SK-N-SH (cell line): ENCODE data around the gene LTB4R2. TPM values are rescaled to one million over a fixed set of nuclear protein-coding genes. Genes with fewer than 3 reads are reported as not detected.

Experiments
- CTCF ChIA-PET: fragments of 300-600, 350-600 bp; formaldehyde crosslinking; extraction: SDS; loops from one replicate; lab custom pipeline; 2021; lab: Yijun Ruan, JAX
- POLR2A ChIA-PET: fragments of 350-600 bp; sonication (Branson Sonifier 250); formaldehyde crosslinking; extraction: SDS; loops from one replicate; lab custom pipeline; 2020; ENCODE audit warnings: antibody characterized with exemption, inconsistent platforms; lab: Yijun Ruan, JAX
- DNase-seq: peaks from one replicate; pipeline ENCODE4 v3.0.0; 2012
- H2AFZ ChIP-seq: fragments of 200-600 bp; sonication (generic); 2 replicates; pipeline ENCODE4 v1.8.1; 2016; ENCODE audit warnings: antibody characterized with exemption, mild to moderate bottlenecking, low read depth
- H3F3A ChIP-seq: fragments of 200-600 bp; sonication (generic); replicated peaks from 2 replicates; pipeline ENCODE3; 2016; ENCODE audit warnings: antibody characterized with exemption, mild to moderate bottlenecking; ENCODE audit not compliant: insufficient read depth
- H3K27ac ChIP-seq, 2 experiments: fragments of 200-500 bp in 1 of 2; fragments of 200-600 bp in 1 of 2; sonication (Bioruptor generic) in 1 of 2; sonication (generic), shearing (Covaris generic) in 1 of 2; 2 replicates each; pipeline versions ENCODE4 v1.5.1 to v1.6.1; 2014 to 2016; ENCODE audit warnings: low read depth in 2 of 2, inconsistent platforms in 1 of 2, low read length in 1 of 2, mild to moderate bottlenecking in 1 of 2, mixed read lengths in 1 of 2
- H3K27me3 ChIP-seq: fragments of 200-600 bp; sonication (generic), shearing (Covaris generic); 2 replicates; pipeline ENCODE4 v1.6.1; 2016; ENCODE audit warnings: mixed run types; ENCODE audit not compliant: insufficient read depth
- H3K36me3 ChIP-seq, 2 experiments: fragments of 200-500 bp in 1 of 2; fragments of 200-600 bp in 1 of 2; sonication (Bioruptor generic) in 1 of 2; sonication (generic) in 1 of 2; replicated peaks in 1 of 2; 2 replicates each; pipeline versions ENCODE3 to v1.5.1; 2014 to 2016; ENCODE audit warnings: low read length in 1 of 2, mild to moderate bottlenecking in 1 of 2; ENCODE audit not compliant: insufficient read depth in 2 of 2, control insufficient read depth in 1 of 2
- H3K4me1 ChIP-seq, 2 experiments: fragments of 200-500 bp in 1 of 2; fragments of 200-600 bp in 1 of 2; sonication (Bioruptor generic) in 1 of 2; sonication (generic), shearing (Covaris generic) in 1 of 2; 2 replicates each; pipeline versions ENCODE4 v1.5.1 to v1.6.1; 2014 to 2016; ENCODE audit warnings: low read depth in 1 of 2, low read length in 1 of 2, mixed run types in 1 of 2; ENCODE audit not compliant: insufficient read depth in 2 of 2, control insufficient read depth in 1 of 2
- H3K4me2 ChIP-seq: fragments of 200-600 bp; sonication (generic), shearing (Covaris generic); 2 replicates; pipeline ENCODE4 v1.6.1; 2017; ENCODE audit warnings: mixed run types
- H3K4me3 ChIP-seq, 2 experiments: fragments of 200-500 bp in 1 of 2; fragments of 200-600 bp in 1 of 2; sonication (Bioruptor generic) in 1 of 2; sonication (generic), shearing (Covaris generic) in 1 of 2; 2 replicates each; pipeline versions ENCODE4 v1.5.1 to v1.8.1; 2014 to 2016; ENCODE audit warnings: low read depth in 2 of 2, inconsistent platforms in 1 of 2, low read length in 1 of 2, mild to moderate bottlenecking in 1 of 2, mixed read lengths in 1 of 2, moderate library complexity in 1 of 2
- H3K79me2 ChIP-seq: fragments of 200-600 bp; sonication (generic); 2 replicates; pipeline ENCODE4 v1.8.1; 2017; ENCODE audit warnings: mild to moderate bottlenecking; ENCODE audit not compliant: insufficient read depth
- H3K9ac ChIP-seq: fragments of 200-600 bp; sonication (generic); 2 replicates; pipeline ENCODE4 v1.6.1; 2017; ENCODE audit warnings: mixed run types
- H3K9me2 ChIP-seq: fragments of 200-600 bp; sonication (generic); 2 replicates; pipeline ENCODE4 v1.6.1; 2017; ENCODE audit warnings: mixed run types
- H3K9me3 ChIP-seq: fragments of 200-600 bp; sonication (generic); 2 replicates; pipeline ENCODE4 v1.6.1; 2017; ENCODE audit warnings: mixed run types, mild to moderate bottlenecking, moderate library complexity
- H4K20me1 ChIP-seq: fragments of 200-600 bp; sonication (generic); 2 replicates; pipeline ENCODE4 v1.6.1; 2017; ENCODE audit warnings: mild to moderate bottlenecking, mixed run types; ENCODE audit not compliant: insufficient read depth
- CHD2 ChIP-seq: fragments of 150-350 bp; IDR thresholded peaks from 2 replicates; pipeline ENCODE4 v1.6.1; 2018; ENCODE audit warnings: low read length; ENCODE audit not compliant: partially characterized antibody
- EP300 ChIP-seq, 2 experiments: IDR thresholded peaks; 2 replicates each; pipeline versions ENCODE4 v1.4.0 to v1.6.1; 2012; ENCODE audit warnings: borderline replicate concordance in 1 of 2, low read depth in 1 of 2, low read length in 1 of 2
- FOSL2 ChIP-seq: IDR thresholded peaks from 2 replicates; pipeline ENCODE4 v1.4.0; 2012; ENCODE audit warnings: low read depth, mild to moderate bottlenecking, moderate library complexity, borderline replicate concordance
- JUND ChIP-seq: IDR thresholded peaks from 2 replicates; pipeline ENCODE4 v1.4.0; 2012
- MEF2A ChIP-seq: IDR thresholded peaks from 2 replicates; pipeline ENCODE4 v1.4.0; 2012; ENCODE audit warnings: low read depth, borderline replicate concordance
- NFIC ChIP-seq: IDR thresholded peaks from 2 replicates; pipeline ENCODE4 v1.4.0; 2012; ENCODE audit warnings: borderline replicate concordance
- PBX3 ChIP-seq: IDR thresholded peaks from 2 replicates; pipeline ENCODE4; 2012
- POLR2AphosphoS5 ChIP-seq: IDR thresholded peaks from 2 replicates; pipeline ENCODE4 v1.6.1; 2012; ENCODE audit warnings: low read depth, low read length
- RFX5 ChIP-seq: IDR thresholded peaks from 2 replicates; pipeline ENCODE4 v1.6.1; 2012; ENCODE audit warnings: mild to moderate bottlenecking, improper control_type of control experiment, low read length
- RXRA ChIP-seq: IDR thresholded peaks from 2 replicates; pipeline ENCODE4 v1.4.0; 2012; ENCODE audit warnings: low read depth, mild to moderate bottlenecking, borderline replicate concordance
- SIN3A ChIP-seq: IDR thresholded peaks from 2 replicates; pipeline ENCODE4 v1.6.1; 2012; ENCODE audit warnings: low read depth, mild to moderate bottlenecking, low read length, moderate library complexity, borderline replicate concordance
- TCF12 ChIP-seq: IDR thresholded peaks from 2 replicates; pipeline ENCODE4 v1.4.0; 2012
- TEAD4 ChIP-seq: IDR thresholded peaks from 2 replicates; pipeline ENCODE4 v1.4.0; 2012; ENCODE audit warnings: mild to moderate bottlenecking, borderline replicate concordance; ENCODE audit not compliant: insufficient read depth
- YY1 ChIP-seq: IDR thresholded peaks from 2 replicates; pipeline ENCODE4 v1.4.0; 2012; ENCODE audit warnings: low read depth, mild to moderate bottlenecking
- WGBS: methylation state at CpG from one replicate; pipeline ENCODE4 v1.1.6; 2017; ENCODE audit warnings: low lambda C conversion rate; 5-methylcytosine and 5-hydroxymethylcytosine counted together
- polyA plus RNA-seq, 3 experiments: library from polyadenylated mRNA; depleted of rRNA; stranded (reverse); fragments of >200 nt; gene quantifications; 2 replicates each; pipeline ENCODE4 v1.2.3, GENCODE V29; 2012
- TF ChIP-seq, protein P1 (sequence below): fragments of 150-350 bp; IDR thresholded peaks from 2 replicates; pipeline ENCODE4 v1.6.1; 2017; ENCODE audit warnings: antibody characterized with exemption, low read length, low read depth, borderline replicate concordance
- TF ChIP-seq, protein P2 (sequence below): IDR thresholded peaks from 2 replicates; pipeline ENCODE4 v1.6.1; 2012; ENCODE audit warnings: mild to moderate bottlenecking, low read depth, low read length, moderate library complexity
- TF ChIP-seq, protein P3 (sequence below): IDR thresholded peaks from 2 replicates; pipeline ENCODE4 v1.4.0; 2012; ENCODE audit warnings: low read depth, borderline replicate concordance

The LTB4R2 gene
- polyA plus RNA-seq, 1 of the 3 experiments (the other 2 are of a cell fraction): 8.2 TPM

DNA sequence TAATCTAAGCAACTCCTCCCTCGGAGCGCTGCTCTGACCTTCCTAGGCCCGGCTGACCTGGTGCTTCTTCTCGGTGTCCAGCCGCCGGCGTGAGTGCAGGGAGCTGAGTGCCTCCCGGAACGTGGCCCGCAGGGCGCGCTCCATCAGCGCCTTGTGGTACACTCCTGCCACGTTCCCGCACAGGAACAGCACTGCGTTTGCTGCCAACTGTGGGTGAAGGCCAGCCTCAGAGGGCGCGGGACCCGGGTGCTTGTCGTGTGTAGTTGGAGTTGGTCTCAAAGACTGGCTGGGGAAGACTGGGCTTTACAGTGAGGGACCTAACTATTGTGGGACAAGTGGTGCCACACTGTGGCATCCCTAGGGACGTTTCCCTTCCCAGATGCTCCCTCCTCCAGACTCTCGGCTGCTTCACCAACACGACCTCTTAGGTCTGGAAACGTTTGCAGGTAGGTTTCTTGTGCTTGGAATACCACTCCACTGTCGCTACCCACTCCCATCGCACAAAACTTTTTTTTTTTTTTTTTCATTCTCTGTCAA is 21.9 kb downstream of the LTB4R2 start:
- Histone ChIP-seq H3K4me2 (no peak overlapping the region), H3K9me3 (no peaks in the 10 kb centered on the region), H3K4me3 (no peak overlapping the region; a peak in 1 of 4 replicates), H3K27me3 (peaks cover 30% of the 10 kb centered on the region), H3K36me3 (no peaks in the 10 kb centered on the region), H3K4me1 (peaks cover 0 to 21% of the 10 kb centered on the region in 2 experiments; a peak in 1 of 4 replicates), H3K9ac (no peak overlapping the region)
- no peak for DNase-seq
- TF ChIP-seq, protein P1, sequence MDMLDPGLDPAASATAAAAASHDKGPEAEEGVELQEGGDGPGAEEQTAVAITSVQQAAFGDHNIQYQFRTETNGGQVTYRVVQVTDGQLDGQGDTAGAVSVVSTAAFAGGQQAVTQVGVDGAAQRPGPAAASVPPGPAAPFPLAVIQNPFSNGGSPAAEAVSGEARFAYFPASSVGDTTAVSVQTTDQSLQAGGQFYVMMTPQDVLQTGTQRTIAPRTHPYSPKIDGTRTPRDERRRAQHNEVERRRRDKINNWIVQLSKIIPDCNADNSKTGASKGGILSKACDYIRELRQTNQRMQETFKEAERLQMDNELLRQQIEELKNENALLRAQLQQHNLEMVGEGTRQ: no peak
- TF ChIP-seq FOSL2 (no peak), CHD2 (no peak), NFIC (no peak), POLR2AphosphoS5 (no peak), RFX5 (no peak), RXRA (no peak), TEAD4 (no peak), MEF2A (no peak), PBX3 (no peak), TCF12 (no peak), SIN3A (no peak), YY1 (no peak), JUND (no peak), EP300 (IDR thresholded peaks at IDR 0.05; ENCODE audit: borderline replicate concordance in 1 of 2, low read depth in 1 of 2, low read length in 1 of 2) (no peak)
- TF ChIP-seq, protein P2, sequence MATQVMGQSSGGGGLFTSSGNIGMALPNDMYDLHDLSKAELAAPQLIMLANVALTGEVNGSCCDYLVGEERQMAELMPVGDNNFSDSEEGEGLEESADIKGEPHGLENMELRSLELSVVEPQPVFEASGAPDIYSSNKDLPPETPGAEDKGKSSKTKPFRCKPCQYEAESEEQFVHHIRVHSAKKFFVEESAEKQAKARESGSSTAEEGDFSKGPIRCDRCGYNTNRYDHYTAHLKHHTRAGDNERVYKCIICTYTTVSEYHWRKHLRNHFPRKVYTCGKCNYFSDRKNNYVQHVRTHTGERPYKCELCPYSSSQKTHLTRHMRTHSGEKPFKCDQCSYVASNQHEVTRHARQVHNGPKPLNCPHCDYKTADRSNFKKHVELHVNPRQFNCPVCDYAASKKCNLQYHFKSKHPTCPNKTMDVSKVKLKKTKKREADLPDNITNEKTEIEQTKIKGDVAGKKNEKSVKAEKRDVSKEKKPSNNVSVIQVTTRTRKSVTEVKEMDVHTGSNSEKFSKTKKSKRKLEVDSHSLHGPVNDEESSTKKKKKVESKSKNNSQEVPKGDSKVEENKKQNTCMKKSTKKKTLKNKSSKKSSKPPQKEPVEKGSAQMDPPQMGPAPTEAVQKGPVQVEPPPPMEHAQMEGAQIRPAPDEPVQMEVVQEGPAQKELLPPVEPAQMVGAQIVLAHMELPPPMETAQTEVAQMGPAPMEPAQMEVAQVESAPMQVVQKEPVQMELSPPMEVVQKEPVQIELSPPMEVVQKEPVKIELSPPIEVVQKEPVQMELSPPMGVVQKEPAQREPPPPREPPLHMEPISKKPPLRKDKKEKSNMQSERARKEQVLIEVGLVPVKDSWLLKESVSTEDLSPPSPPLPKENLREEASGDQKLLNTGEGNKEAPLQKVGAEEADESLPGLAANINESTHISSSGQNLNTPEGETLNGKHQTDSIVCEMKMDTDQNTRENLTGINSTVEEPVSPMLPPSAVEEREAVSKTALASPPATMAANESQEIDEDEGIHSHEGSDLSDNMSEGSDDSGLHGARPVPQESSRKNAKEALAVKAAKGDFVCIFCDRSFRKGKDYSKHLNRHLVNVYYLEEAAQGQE: no peak
- TF ChIP-seq, protein P3, sequence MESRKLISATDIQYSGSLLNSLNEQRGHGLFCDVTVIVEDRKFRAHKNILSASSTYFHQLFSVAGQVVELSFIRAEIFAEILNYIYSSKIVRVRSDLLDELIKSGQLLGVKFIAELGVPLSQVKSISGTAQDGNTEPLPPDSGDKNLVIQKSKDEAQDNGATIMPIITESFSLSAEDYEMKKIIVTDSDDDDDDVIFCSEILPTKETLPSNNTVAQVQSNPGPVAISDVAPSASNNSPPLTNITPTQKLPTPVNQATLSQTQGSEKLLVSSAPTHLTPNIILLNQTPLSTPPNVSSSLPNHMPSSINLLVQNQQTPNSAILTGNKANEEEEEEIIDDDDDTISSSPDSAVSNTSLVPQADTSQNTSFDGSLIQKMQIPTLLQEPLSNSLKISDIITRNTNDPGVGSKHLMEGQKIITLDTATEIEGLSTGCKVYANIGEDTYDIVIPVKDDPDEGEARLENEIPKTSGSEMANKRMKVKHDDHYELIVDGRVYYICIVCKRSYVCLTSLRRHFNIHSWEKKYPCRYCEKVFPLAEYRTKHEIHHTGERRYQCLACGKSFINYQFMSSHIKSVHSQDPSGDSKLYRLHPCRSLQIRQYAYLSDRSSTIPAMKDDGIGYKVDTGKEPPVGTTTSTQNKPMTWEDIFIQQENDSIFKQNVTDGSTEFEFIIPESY: no peak
- TF ChIP-seq, all 33 proteins: peak for 0
- no peaks in the 10 kb centered on the region for H4K20me1 ChIP-seq
- H3K79me2 ChIP-seq: no peaks in the 10 kb centered on the region
- WGBS: 86% methylated on average over 26 of the region's 26 CpGs
- H3F3A ChIP-seq: no peaks in the 10 kb centered on the region
- H3K9me2 ChIP-seq: no peaks in the 10 kb centered on the region
- H2AFZ ChIP-seq: no peak overlapping the region
- ChIA-PET CTCF (interaction anchor here (0.7 to 12.7 kb wide), 20 partner anchors 10 to 134 kb away, joined by 3 to 445 read pairs (median 8); partner anchors contain the start of genes CBLN3, CIDEB, DHRS1 and KHNYN), POLR2A (interaction anchor here (0.9 to 1.1 kb wide), 2 partner anchors 10 to 105 kb away, joined by 3 to 4 read pairs; no protein-coding TSS in a partner anchor)
- H3K27ac ChIP-seq: no peak overlapping the region
